ENCODE measurements around the gene DVL1.

- TF ChIP-seq CTCF (IDR thresholded peaks at IDR 0.05; ENCODE audit: low read depth, low read length) (no peak), POLR2A (IDR thresholded peaks at IDR 0.05; ENCODE audit: extremely low read depth, insufficient read length) (no peak)
Observed at GRCh38 chr1:1359664-1360468, 10.6 kb upstream of the DVL1 start.

All from NB4 (cell line).